ENCODE results near the gene RABL2B. TPM values are rescaled to one million over a fixed set of nuclear protein-coding genes. Genes with fewer than 3 reads are reported as not detected.
"Not testable (repeated sequence)": the region's sequence is repeated elsewhere in the genome, so short reads cannot be mapped to it uniquely, and the experiment has no call there.

The RABL2B gene
- total RNA-seq, 4 donors from 2014 or later: 1.0 to 8.2 (median 1.7) TPM

DNA sequence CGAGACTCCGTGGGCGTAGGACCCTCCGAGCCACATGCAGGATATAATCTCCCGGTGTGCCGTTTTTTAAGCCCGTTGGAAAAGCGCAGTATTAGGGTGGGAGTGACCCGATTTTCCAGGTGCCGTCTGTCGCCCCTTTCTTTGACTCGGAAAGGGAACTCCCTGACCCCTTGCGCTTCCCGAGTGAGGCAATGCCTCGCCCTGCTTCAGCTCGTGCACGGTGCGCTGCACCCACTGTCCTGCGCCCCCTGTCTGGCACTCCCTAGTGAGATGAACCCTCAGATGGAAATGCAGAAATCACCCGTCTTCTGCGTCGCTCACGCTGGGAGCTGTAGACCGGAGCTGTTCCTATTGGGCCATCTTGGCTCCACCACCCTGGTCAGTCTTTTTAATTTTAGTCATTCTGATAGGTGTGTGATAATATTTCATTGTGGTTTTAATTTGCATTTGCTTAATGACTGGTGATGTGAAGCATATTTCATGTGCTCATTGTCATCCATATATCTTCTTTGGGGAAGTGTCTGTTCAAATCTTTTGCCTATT lies 26.4 kb downstream of the RABL2B start:
- intact Hi-C loops (cut with DNase I; ENCODE audit: low total_unique reads); H3K4me1 ChIP-seq; H3K9me3 ChIP-seq; ATAC-seq; DNase-seq; in situ Hi-C loops (cut with MboI; ENCODE audit: low sequenced_read_pairs in 4 of 4); H3K36me3 ChIP-seq; H3K27me3 ChIP-seq: not testable (repeated sequence)
- H3K27ac ChIP-seq: peak overlapping the region in 2 of 4 donors; percentile 31 to 68
- peak overlapping the region; percentile 48 to 57 (median 54) for H3K4me3 ChIP-seq
- TF ChIP-seq, protein P1, sequence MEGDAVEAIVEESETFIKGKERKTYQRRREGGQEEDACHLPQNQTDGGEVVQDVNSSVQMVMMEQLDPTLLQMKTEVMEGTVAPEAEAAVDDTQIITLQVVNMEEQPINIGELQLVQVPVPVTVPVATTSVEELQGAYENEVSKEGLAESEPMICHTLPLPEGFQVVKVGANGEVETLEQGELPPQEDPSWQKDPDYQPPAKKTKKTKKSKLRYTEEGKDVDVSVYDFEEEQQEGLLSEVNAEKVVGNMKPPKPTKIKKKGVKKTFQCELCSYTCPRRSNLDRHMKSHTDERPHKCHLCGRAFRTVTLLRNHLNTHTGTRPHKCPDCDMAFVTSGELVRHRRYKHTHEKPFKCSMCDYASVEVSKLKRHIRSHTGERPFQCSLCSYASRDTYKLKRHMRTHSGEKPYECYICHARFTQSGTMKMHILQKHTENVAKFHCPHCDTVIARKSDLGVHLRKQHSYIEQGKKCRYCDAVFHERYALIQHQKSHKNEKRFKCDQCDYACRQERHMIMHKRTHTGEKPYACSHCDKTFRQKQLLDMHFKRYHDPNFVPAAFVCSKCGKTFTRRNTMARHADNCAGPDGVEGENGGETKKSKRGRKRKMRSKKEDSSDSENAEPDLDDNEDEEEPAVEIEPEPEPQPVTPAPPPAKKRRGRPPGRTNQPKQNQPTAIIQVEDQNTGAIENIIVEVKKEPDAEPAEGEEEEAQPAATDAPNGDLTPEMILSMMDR (IDR thresholded peaks at IDR 0.05 in 4 of 5, conservative IDR thresholded peaks at IDR 0.05 in 1 of 5): peak in 1 of 5 experiments; percentile 32

DNA sequence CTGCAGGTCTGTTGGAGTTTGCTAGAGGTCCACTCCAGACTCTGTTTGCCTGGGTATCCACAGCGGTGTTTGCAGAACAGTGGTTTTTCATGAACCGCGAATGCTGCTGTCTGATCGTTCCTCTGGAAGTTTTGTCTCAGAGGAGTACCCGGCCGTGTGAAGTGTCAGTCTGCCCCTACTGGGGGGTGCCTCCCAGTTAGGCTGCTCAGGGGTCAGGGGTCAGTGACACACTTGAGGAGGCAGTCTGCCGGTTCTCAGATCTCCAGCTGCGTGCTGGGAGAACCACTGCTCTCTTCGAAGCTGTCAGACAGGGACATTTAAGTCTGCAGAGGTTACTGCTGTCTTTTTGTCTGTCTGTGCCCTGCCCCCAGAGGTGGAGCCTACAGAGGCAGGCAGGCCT lies 27.0 kb downstream of the RABL2B start:
- H3K27ac ChIP-seq; ATAC-seq; H3K4me1 ChIP-seq; H3K27me3 ChIP-seq; in situ Hi-C loops (cut with MboI; ENCODE audit: low sequenced_read_pairs in 4 of 4); intact Hi-C loops (cut with DNase I; ENCODE audit: low total_unique reads); H3K9me3 ChIP-seq; H3K36me3 ChIP-seq; DNase-seq: not testable (repeated sequence)
- H3K4me3 ChIP-seq: peak overlapping the region in 1 of 4 donors; percentile 48

DNA sequence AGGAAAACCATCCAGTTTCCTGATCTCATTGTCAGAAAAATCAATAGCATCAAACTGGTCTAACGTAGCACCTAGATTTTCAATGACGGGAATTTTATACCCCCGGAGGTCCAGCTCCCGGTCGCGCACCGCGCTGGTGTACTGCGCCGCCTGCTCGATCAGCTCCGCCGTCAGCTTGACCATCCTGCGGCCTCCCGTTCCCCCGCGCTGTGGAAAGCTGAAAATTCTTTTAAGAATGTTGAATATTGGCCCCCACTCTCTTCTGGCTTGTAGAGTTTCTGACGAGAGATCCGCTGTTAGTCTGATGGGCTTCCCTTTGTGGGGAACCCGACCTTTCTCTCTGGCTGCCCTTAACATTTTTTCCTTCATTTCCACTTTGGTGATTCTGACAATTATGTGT lies 28.2 kb downstream of the RABL2B start:
- H3K4me3 ChIP-seq; H3K4me1 ChIP-seq; H3K9me3 ChIP-seq; H3K36me3 ChIP-seq; DNase-seq; ATAC-seq; intact Hi-C loops (cut with DNase I; ENCODE audit: low total_unique reads); H3K27ac ChIP-seq; H3K27me3 ChIP-seq; in situ Hi-C loops (cut with MboI; ENCODE audit: low sequenced_read_pairs in 4 of 4): not testable (repeated sequence)

DNA sequence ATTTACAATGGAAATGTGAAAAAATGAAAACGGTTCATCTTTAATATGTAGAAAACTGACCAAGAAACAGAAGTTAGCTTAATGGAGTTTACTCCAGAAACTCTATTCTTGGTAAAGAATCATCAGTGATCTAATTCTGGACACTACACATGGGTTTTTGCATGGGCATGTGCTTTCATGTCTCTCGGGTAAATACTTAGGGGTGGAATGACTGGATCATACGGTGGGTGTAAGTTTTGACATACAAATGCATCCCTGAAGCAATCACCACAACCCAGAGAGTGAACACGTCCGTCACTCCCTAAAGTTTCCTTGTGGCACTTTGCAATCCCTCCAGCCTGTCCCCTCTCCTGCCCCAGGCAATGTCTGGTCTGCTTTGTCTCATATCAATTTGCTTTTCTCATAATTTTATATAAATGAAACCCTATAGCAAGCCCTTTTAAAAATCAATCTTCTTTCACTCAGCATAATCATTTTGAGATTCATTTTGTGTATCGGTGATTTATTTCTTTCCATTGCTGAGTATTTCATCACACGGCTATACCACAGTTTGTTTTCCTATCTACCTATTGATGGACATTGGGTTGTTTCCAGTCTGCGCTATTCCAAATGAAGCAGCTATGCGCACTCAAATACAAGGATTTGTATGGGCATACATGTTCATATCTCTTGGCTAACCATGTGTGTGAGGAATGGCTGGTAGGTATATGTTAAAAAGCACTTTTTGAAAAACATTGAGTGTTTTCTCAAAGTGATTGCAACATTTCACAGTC lies 33.9 kb downstream of the RABL2B start:
- H3K36me3 ChIP-seq; H3K27ac ChIP-seq; H3K4me3 ChIP-seq; DNase-seq; H3K4me1 ChIP-seq; in situ Hi-C loops (cut with MboI; ENCODE audit: low sequenced_read_pairs in 4 of 4); H3K27me3 ChIP-seq; H3K9me3 ChIP-seq; ATAC-seq; intact Hi-C loops (cut with DNase I; ENCODE audit: low total_unique reads): not testable (repeated sequence)

DNA sequence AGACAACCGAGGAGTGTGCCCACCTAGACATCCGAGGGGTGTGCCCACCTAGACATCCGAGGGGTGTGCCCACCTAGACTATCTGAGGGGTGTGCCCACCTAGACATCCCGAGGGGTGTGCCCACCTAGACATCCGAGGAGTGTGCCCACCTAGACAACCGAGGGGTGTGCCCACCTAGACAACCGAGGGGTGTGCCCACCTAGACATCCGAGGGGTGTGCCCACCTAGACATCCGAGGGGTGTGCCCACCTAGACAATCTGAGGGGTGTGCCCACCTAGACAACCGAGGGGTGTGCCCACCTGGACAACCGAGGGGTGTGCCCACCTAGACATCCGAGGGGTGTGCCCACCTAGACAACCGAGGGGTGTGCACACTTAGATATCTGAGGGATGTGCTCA lies 34.8 kb downstream of the RABL2B start:
- DNase-seq; in situ Hi-C loops (cut with MboI; ENCODE audit: low sequenced_read_pairs in 4 of 4); H3K4me1 ChIP-seq; H3K27ac ChIP-seq; H3K9me3 ChIP-seq; H3K4me3 ChIP-seq; ATAC-seq; intact Hi-C loops (cut with DNase I; ENCODE audit: low total_unique reads); H3K36me3 ChIP-seq; H3K27me3 ChIP-seq: not testable (repeated sequence)

DNA sequence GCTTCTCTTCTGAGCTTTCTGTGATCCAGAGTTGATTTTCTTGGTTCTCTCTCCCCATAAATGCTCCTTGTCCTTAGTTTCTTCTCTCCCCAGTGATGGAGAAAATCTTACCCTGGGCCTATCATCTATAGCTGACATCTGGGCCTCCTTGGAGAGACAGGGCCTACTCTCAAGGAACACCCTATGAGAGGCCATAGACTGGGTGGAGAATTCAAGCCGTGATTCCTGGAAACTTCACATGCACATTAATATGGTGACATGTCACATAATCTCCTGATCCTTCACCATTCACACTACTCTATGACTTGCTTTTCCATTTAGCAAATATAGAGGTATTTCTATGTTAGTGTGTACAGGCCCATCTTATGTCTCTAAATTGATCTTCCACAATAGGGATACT lies 35.9 kb downstream of the RABL2B start:
- DNase-seq; H3K9me3 ChIP-seq; H3K36me3 ChIP-seq; ATAC-seq; H3K4me3 ChIP-seq; in situ Hi-C loops (cut with MboI; ENCODE audit: low sequenced_read_pairs in 4 of 4); H3K27ac ChIP-seq; intact Hi-C loops (cut with DNase I; ENCODE audit: low total_unique reads); H3K27me3 ChIP-seq; H3K4me1 ChIP-seq: not testable (repeated sequence)

DNA sequence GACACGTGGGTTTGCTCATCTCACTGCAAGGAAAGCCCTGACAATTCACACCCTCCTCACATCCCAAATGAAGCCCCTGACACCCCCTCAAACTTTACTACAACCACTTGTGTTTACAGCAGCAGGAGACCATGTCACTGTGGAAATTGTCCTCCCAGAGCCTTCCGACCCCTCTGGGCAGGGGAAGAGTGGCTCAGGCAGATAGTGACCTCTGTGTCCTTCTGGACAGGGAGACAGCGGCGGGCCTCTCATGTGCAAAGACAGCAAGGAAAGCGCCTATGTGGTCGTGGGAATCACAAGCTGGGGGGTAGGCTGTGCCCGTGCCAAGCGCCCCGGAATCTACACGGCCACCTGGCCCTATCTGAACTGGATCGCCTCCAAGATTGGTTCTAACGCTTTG lies 39.0 kb downstream of the RABL2B start:
- DNase-seq; intact Hi-C loops (cut with DNase I; ENCODE audit: low total_unique reads); H3K36me3 ChIP-seq; H3K4me3 ChIP-seq; H3K9me3 ChIP-seq; in situ Hi-C loops (cut with MboI; ENCODE audit: low sequenced_read_pairs in 4 of 4); H3K4me1 ChIP-seq; ATAC-seq; H3K27ac ChIP-seq; H3K27me3 ChIP-seq: not testable (repeated sequence)

DNA sequence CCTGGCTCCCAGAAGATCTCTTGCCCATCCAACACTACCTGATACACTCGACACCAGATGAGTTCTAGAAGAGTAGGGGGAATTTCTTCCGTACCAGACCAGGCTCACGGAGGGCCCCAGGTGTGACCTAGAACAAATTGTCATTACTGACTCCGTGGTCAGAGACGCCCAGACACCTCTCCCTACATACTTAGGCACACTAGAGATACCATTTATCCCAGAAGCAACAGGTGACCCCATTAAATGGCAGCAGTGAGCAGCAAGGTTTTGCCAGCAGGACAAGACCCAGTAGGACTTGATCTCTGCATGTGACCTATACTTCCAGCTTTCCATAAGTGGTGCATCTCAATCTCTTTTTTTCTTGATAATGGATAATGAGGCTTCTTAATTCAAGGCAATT lies 42.7 kb downstream of the RABL2B start:
- ATAC-seq; H3K27me3 ChIP-seq; DNase-seq; intact Hi-C loops (cut with DNase I; ENCODE audit: low total_unique reads); H3K4me3 ChIP-seq; H3K9me3 ChIP-seq; H3K27ac ChIP-seq; H3K4me1 ChIP-seq; in situ Hi-C loops (cut with MboI; ENCODE audit: low sequenced_read_pairs in 4 of 4); H3K36me3 ChIP-seq: not testable (repeated sequence)
